GM12878 (cell line): ENCODE results near the gene UBE2E1. TPM values are rescaled to one million over a fixed set of nuclear protein-coding genes. Genes with fewer than 3 reads are reported as not detected.
"Not testable (repeated sequence)": the region's sequence is repeated elsewhere in the genome, so short reads cannot be mapped to it uniquely, and the experiment has no call there.

ENCODE experiments used
- ATAC-seq: fragments of 200-7000 bp; cut with Tn5 transposase; 3 replicates; pipeline ENCODE4 v1.9.1; 2020; ENCODE audit warnings: mild to moderate bottlenecking, moderate library complexity
- BruUV-seq: library from RNA; stranded (reverse); fragments of 400-500 nt; replicated peaks from 2 replicates; lab custom pipeline; 2021; lab: Mats Ljungman, UMichigan
- CTCF ChIA-PET: fragments of 300-600 bp; sonication (Branson Sonifier 250); formaldehyde crosslinking; extraction: SDS; loops from one replicate; lab custom pipeline; 2021; ENCODE audit warnings: inconsistent platforms; lab: Yijun Ruan, JAX
- POLR2A ChIA-PET: fragments of 350-600 bp; formaldehyde crosslinking; extraction: SDS; loops from one replicate; lab custom pipeline; 2021; ENCODE audit warnings: inconsistent platforms; lab: Charles Lee
- RAD21 ChIA-PET: fragments of 300-600 bp; sonication (Branson Sonifier 250); formaldehyde crosslinking; loops from one replicate; lab custom pipeline; 2023; ENCODE audit warnings: antibody characterized with exemption; ENCODE audit not compliant: unreplicated experiment; lab: Charles Lee
- SMC1A ChIA-PET: fragments of 300-600 bp; sonication (Branson Sonifier 250); formaldehyde crosslinking; loops from one replicate; lab custom pipeline; 2023; ENCODE audit not compliant: unreplicated experiment, uncharacterized antibody; lab: Charles Lee
- DNase-seq: peaks from one replicate; pipeline ENCODE4 v3.0.0-alpha.2; 2011; ENCODE audit warnings: low read depth, low spot score
- FAIRE-seq: peaks from 3 replicates; lab custom pipeline; 2011; peaks lifted over from hg19 to GRCh38; lab: Jason Lieb, UNC
- H2AFZ ChIP-seq: 2 replicates; pipeline ENCODE4 v1.6.0; 2011; ENCODE audit warnings: low read depth, low read length, control low read depth; ENCODE audit not compliant: control insufficient read depth
- H3K27ac ChIP-seq: 2 replicates; pipeline ENCODE4 v1.5.1; 2011; ENCODE audit warnings: control low read depth; ENCODE audit not compliant: control insufficient read depth, insufficient read depth
- H3K27me3 ChIP-seq, 2 experiments: replicated peaks in 1 of 2; 2 replicates each; pipeline versions ENCODE4 v1.6.0 to v1.6.1; 2011; ENCODE audit warnings: low read length in 1 of 2; ENCODE audit not compliant: control insufficient read depth in 2 of 2, insufficient read depth in 2 of 2
- H3K36me3 ChIP-seq, 2 experiments: 2 replicates each; pipeline ENCODE4 v1.5.1; 2011; ENCODE audit warnings: low read length in 1 of 2; ENCODE audit not compliant: control insufficient read depth in 2 of 2, insufficient read depth in 2 of 2
- H3K4me1 ChIP-seq: 2 replicates; pipeline ENCODE4 v1.6.1; 2011; ENCODE audit warnings: mild to moderate bottlenecking, low read length, moderate library complexity, mixed read lengths; ENCODE audit not compliant: control insufficient read depth, insufficient read depth
- H3K4me2 ChIP-seq: 2 replicates; pipeline ENCODE4 v1.6.0; 2011; ENCODE audit warnings: control low read depth; ENCODE audit not compliant: control insufficient read depth, insufficient read depth
- H3K4me3 ChIP-seq: fragments of 200-600 bp; sonication (generic); 2 replicates; pipeline ENCODE4 v1.5.1; 2016
- H3K79me2 ChIP-seq: 2 replicates; pipeline ENCODE4 v1.6.0; 2011; ENCODE audit warnings: low read length; ENCODE audit not compliant: control insufficient read depth, insufficient read depth
- H3K9ac ChIP-seq: 2 replicates; pipeline ENCODE4 v1.8.0; 2011; ENCODE audit warnings: low read length, control low read depth, mixed read lengths; ENCODE audit not compliant: control insufficient read depth, insufficient read depth
- H3K9me3 ChIP-seq: replicated peaks from 3 replicates; pipeline ENCODE4 v1.5.1; 2011; ENCODE audit warnings: mild to moderate bottlenecking, low read length; ENCODE audit not compliant: control insufficient read depth, insufficient read depth
- H4K20me1 ChIP-seq: 2 replicates; pipeline ENCODE4 v1.6.0; 2011; ENCODE audit not compliant: control insufficient read depth, insufficient read depth
- ATF3 ChIP-seq: IDR thresholded peaks from 2 replicates; pipeline ENCODE4 v1.6.1; 2011; ENCODE audit warnings: low read depth, mild to moderate bottlenecking, low read length, moderate library complexity, borderline replicate concordance; ENCODE audit errors: extremely low read depth
- BHLHE40 ChIP-seq, 2 experiments: fragments of 450-650 bp in 1 of 2; IDR thresholded peaks; 2 replicates each; pipeline ENCODE4 v1.6.1; 2011 to 2017; ENCODE audit warnings: low read depth in 2 of 2, borderline replicate concordance in 1 of 2, improper control_type of control experiment in 1 of 2, low read length in 1 of 2, mild to moderate bottlenecking in 1 of 2
- CHD1 ChIP-seq: IDR thresholded peaks from 2 replicates; pipeline ENCODE4 v1.6.1; 2012; ENCODE audit warnings: low read depth, low read length, improper control_type of control experiment
- CREB1 ChIP-seq: IDR thresholded peaks from 2 replicates; pipeline ENCODE4 v1.6.1; 2012; ENCODE audit warnings: low read depth, mild to moderate bottlenecking, inconsistent platforms
- FOXK2 ChIP-seq: fragments of 450-650 bp; IDR thresholded peaks from 2 replicates; pipeline ENCODE4 v1.6.1; 2017; ENCODE audit warnings: mild to moderate bottlenecking, moderate library complexity
- IKZF1 ChIP-seq: fragments of 450-650 bp; conservative IDR thresholded peaks from 2 replicates; pipeline ENCODE4 v1.6.1; 2017; ENCODE audit warnings: antibody characterized with exemption, mild to moderate bottlenecking
- IRF5 ChIP-seq: fragments of 450-650 bp; IDR thresholded peaks from 2 replicates; pipeline ENCODE4 v1.6.1; 2017; ENCODE audit warnings: borderline replicate concordance
- KDM1A ChIP-seq: fragments of 200-600 bp; sonication (generic); IDR thresholded peaks from 2 replicates; pipeline ENCODE4 v1.6.1; 2016; ENCODE audit warnings: borderline replicate concordance
- MXI1 ChIP-seq: fragments of 150-350 bp; IDR thresholded peaks from 2 replicates; pipeline ENCODE4 v1.6.1; 2011; ENCODE audit warnings: low read depth, mild to moderate bottlenecking, inconsistent platforms, low read length, improper control_type of control experiment
- RB1 ChIP-seq: fragments of 450-650 bp; formaldehyde crosslinking; IDR thresholded peaks from 2 replicates; pipeline ENCODE4 v1.6.1; 2017; ENCODE audit warnings: mild to moderate bottlenecking, borderline replicate concordance
- SIN3A ChIP-seq: IDR thresholded peaks from 2 replicates; pipeline ENCODE4 v1.6.1; 2012; ENCODE audit warnings: low read depth, low read length, improper control_type of control experiment
- ZBTB4 ChIP-seq: fragments of 450-650 bp; formaldehyde crosslinking; IDR thresholded peaks from 2 replicates; pipeline ENCODE4 v1.4.0; 2022; ENCODE audit warnings: mild to moderate bottlenecking, moderate library complexity
- ZSCAN29 ChIP-seq: fragments of 450-650 bp; IDR thresholded peaks from 2 replicates; pipeline ENCODE4 v1.6.1; 2017; ENCODE audit warnings: mild to moderate bottlenecking, moderate library complexity
- ZZZ3 ChIP-seq: IDR thresholded peaks from 2 replicates; pipeline ENCODE4 v1.6.1; 2011; ENCODE audit warnings: low read depth; ENCODE audit not compliant: control insufficient read depth, insufficient read length
- WGBS: methylation state at CpG from one replicate; pipeline ENCODE4 v1.1.6; 2016; ENCODE audit warnings: low lambda C conversion rate; ENCODE audit not compliant: insufficient replicate concordance, insufficient coverage; ENCODE audit errors: missing lambda C conversion rate; 5-methylcytosine and 5-hydroxymethylcytosine counted together
- in situ Hi-C: fragments of 300-500 bp; cut with MboI; formaldehyde crosslinking; loops from 9 replicates; pipeline ENCODE4 v1.14.3; 2018; ENCODE audit warnings: mixed read lengths
- intact Hi-C: fragments of 100-400 bp; cut with micrococcal nuclease; formaldehyde crosslinking; loops from one replicate; pipeline ENCODE4 v1.14.2; 2022; ENCODE audit not compliant: unreplicated experiment
- polyA plus RNA-seq, 11 experiments: library from polyadenylated mRNA; depleted of rRNA in 4 of 11; unstranded in 6 of 11; stranded (reverse) in 5 of 11; fragments of >200 nt; fragmentation: Nextera tagmentation in 4 of 11; fragmentation: Illumina TruSeq in 1 of 11; extraction: Ambion mirVana in 4 of 11; extraction: Trizol in 1 of 11; gene quantifications; 1 replicate in 1 of 11; 2 replicates in 10 of 11; pipeline versions ENCODE4 v1.2.1 to v1.2.3, GENCODE V29; 2011 to 2016; ENCODE audit warnings: inconsistent platforms in 2 of 11, missing spikeins in 2 of 11, low read depth in 1 of 11
- total RNA-seq, 4 experiments: library from RNA; depleted of rRNA in 3 of 4; stranded (reverse); fragments of >200 nt in 3 of 4; fragmentation: Illumina TruSeq in 1 of 4; extraction: Trizol in 1 of 4; gene quantifications; 2 replicates each; pipeline versions ENCODE4 v1.2.1 to v1.2.3, GENCODE V29; 2013 to 2021

UBE2E1 gene
- total and polyA plus RNA-seq, 10 of the 15 experiments (the other 5 are each of a cell fraction or from before 2014, with no cell fraction given) = 18.7 to 425 (median 147) TPM

GRCh38 chr3:23871361-23871760 is 65.6 kb downstream of the UBE2E1 start:
- CTCF ChIA-PET, POLR2A ChIA-PET, FAIRE-seq, H3K4me2 ChIP-seq, SMC1A ChIA-PET, DNase-seq, H3K27ac ChIP-seq, BruUV-seq, H3K4me3 ChIP-seq, H3K9ac ChIP-seq, in situ Hi-C loops, H4K20me1 ChIP-seq, H3K9me3 ChIP-seq, H3K27me3 ChIP-seq, intact Hi-C loops, H2AFZ ChIP-seq, RAD21 ChIA-PET, H3K36me3 ChIP-seq, H3K4me1 ChIP-seq, ATAC-seq: not testable (repeated sequence)
- over 99% methylated on average over 23 of the region's 34 CpGs for WGBS
- H3K79me2 ChIP-seq = peaks cover 52% of the 10 kb centered on the region

GRCh38 chr3:23872330-23872729 is 66.6 kb downstream of the UBE2E1 start:
- ChIA-PET POLR2A (no interaction called here), CTCF (no interaction called here), SMC1A (interaction anchor here (0.8 kb wide), 1 partner anchor 18 kb away, joined by 3 read pairs; no protein-coding TSS in a partner anchor), RAD21 (no interaction called here)
- H3K27ac ChIP-seq = no peak overlapping the region
- H3K4me1 ChIP-seq = peaks cover 4% of the 10 kb centered on the region
- H3K4me2 ChIP-seq = no peak overlapping the region
- DNase-seq (no peak), FAIRE-seq (no peak), ATAC-seq (no peak)
- intact Hi-C loops (no loop called here), in situ Hi-C loops (no loop called here)
- H3K9me3 ChIP-seq = no peaks in the 10 kb centered on the region
- no peak overlapping the region for H3K9ac ChIP-seq
- BruUV-seq = no TSS peak
- H3K36me3 ChIP-seq = peaks cover 0 to 5% of the 10 kb centered on the region in 2 experiments; a peak in 2 of 4 replicates
- H3K79me2 ChIP-seq = peaks cover 52% of the 10 kb centered on the region
- no peak overlapping the region for H3K4me3 ChIP-seq
- H4K20me1 ChIP-seq = no peaks in the 10 kb centered on the region
- WGBS = 100% methylated on average over 3 of the region's 3 CpGs
- H2AFZ ChIP-seq = no peak overlapping the region
- no peaks in the 10 kb centered on the region for H3K27me3 ChIP-seq
- TF ChIP-seq ZZZ3 (no peak), BHLHE40 (IDR thresholded peaks at IDR 0.05; ENCODE audit: borderline replicate concordance in 1 of 2, low read depth in 2 of 2, low read length in 1 of 2) (no peak), FOXK2 (no peak), IKZF1 (no peak), RB1 (no peak), KDM1A (no peak), IRF5 (no peak), CREB1 (no peak), CHD1 (no peak), SIN3A (no peak), ATF3 (no peak), MXI1 (no peak), ZSCAN29 (no peak), ZBTB4 (CRISPR knock-in tag) (no peak)
